ENCODE results near the gene ADAMTS19.
"Not testable (repeated sequence)": the region's sequence is repeated elsewhere in the genome, so short reads cannot be mapped to it uniquely, and the experiment has no call there.

ADAMTS19 gene

DNA sequence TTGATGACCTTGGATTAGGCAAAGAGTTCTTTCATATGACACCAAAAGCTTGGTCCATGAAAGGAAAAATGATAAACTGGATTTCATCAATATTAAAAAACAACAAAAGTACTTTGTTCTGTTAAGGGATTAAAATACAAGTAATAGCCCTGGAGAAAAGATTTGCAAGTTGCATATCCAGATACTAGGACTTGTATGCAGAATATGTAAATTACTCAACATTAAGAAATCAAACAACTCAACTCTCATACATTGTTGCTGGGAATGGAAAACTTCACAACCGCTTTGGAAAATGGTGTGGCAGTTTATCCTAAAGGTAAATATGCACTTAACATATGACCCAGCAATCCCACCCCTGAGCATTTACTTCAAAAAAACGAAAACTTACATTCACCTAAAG is 112.0 kb downstream of the ADAMTS19 start:
- DNase-seq (ENCODE audit: extremely low read depth in 1 of 2, low read depth in 1 of 2) = no peak

DNA sequence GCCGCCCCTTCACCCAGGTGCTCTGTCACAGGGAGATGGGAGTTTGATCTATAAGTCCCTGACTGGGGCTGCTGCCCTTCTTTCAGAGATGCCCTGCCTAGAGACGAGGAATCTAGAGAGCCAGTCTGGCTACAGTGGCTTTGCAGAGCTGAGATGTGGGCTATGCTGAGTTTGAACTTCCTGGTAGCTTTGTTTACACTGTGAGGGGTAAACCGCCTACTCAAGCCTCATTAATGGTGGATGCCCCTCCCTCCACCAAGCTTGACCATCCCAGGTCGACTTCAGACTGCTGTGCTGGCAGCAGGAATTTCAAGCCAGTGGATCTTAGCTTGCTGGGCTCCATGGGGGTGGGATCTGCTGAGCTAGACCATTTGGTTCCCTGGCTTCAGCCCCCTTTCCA is 124.4 kb downstream of the ADAMTS19 start:
- not testable (repeated sequence) for DNase-seq (ENCODE audit: extremely low read depth in 1 of 2, low read depth in 1 of 2)

DNA sequence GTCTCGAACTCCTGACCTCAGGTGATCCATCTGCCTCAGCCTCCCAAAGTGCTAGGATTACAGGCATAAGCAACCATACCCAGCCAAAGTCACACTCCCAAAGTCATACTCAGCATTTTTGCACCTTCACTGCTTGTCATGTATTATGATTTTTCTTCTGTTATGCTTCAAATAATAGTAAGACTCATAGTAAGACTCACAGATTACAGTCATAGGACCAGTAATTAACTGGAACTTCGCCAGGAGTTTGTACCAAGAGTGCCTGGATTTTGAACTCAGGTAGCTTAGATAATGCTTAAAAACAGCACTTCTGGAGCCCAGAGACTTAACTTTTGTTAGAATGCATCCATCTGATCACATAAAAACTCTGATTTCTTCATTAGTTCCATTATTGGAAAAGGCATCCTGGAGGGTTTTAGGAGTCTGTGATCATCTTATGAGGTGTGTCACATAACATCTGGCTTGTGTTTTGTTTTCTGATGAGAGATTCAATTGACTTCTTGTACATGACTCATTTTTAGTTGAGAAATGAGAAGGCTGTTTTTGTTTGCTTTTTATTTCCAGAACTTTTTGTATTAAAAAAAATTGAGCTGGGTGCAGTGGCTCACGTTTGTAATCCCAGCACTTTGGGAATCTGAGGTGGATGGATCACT is 131.5 kb downstream of the ADAMTS19 start:
- no peak for DNase-seq (ENCODE audit: extremely low read depth in 1 of 2, low read depth in 1 of 2)

DNA sequence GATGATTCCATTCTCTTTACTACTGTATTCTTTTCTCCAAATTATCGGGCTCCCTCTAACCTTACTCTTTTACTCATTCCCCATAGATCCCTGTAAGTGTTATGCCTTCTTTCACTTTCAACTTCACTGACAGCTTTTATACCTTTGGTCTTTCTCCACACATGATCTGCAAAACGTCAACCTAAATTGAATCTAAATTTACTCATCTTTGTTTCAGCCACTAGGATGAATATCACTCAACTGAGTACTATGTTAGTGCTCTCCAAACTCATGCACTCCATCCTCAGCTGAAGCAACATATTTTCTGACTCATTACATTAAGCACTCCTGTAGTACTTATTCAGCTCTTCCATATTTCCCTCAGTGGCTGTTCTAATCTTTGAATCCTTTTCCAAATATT is 133.4 kb downstream of the ADAMTS19 start:
- no peak for DNase-seq (ENCODE audit: extremely low read depth in 1 of 2, low read depth in 1 of 2)

DNA sequence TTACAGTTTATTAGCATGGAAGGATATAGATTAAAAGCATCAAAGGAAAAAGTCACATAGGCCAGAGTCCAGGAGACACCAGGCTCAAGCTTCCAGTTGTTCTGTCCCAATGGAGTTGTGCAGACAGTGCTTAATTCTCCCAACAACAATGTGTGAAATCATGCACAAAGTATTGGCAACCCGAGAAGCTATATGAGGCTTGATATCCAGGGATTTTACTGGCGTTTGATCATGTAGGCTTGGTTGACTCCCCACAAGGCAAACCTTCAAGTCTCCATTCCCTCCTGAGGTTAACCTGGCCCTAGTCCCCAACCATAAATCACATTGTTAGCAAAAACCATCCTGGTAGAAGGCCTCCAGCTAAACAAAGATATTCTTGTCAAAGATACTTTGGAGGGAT is 141.5 kb downstream of the ADAMTS19 start:
- no peak for DNase-seq (ENCODE audit: extremely low read depth in 1 of 2, low read depth in 1 of 2)

DNA sequence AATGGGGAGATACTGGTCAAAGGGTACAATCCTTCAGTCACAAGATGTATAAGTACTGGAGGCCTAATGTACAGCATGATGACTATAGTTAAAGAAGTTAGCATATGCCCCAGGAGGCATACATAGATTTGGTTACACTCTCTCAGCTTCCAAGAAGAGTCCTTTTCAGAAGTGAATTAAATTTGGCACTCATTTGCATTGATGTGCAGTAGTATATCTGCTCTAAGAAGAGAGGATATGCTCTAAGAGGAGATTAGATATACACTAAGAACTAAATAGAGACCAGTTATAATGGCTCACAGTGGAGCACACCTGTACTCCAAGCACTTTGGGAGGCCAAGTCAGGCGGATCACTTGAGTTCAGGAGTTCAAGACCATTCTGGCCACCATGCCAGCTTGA is 148.3 kb downstream of the ADAMTS19 start:
- no peak for DNase-seq (ENCODE audit: extremely low read depth in 1 of 2, low read depth in 1 of 2)

DNA sequence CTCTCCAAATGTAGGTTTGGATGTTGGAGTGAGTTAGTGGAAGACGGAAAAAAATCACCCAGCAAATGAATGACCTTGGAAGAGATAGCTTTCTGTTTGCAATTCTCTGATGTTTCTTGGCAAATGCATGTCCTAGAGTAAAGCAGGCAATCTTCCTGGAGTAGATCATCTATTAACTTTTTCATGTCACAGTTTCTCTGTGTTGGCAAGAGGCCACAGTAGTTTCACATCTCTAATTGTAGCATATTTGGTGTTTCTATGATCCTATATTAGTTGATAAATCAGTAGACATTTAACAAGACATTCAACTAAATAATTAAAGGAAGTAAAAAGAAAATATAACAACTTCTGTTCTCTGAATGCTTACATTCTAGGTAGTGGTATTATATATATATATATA is 149.6 kb downstream of the ADAMTS19 start:
- DNase-seq (ENCODE audit: extremely low read depth in 1 of 2, low read depth in 1 of 2) = no peak

DNA sequence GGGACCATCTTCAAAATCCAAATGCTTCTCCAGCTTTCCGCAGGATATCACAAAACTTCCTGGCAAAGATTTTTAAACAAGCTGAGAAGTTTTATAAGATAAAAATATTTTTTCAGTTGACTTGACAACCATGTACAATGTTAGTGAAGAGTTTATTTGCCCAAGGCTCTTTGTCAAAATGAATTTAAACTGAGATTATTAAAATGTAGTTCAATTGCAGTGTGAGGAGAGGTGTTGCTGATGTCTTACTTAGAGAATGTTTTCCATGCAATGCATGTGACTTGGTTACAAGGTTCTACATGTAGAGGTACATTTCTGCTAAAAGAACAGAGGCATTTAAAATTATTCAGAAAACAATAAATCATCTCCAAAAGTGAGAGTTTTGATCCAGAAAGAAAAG is 156.4 kb downstream of the ADAMTS19 start:
- DNase-seq (ENCODE audit: extremely low read depth in 1 of 2, low read depth in 1 of 2) = no peak

DNA sequence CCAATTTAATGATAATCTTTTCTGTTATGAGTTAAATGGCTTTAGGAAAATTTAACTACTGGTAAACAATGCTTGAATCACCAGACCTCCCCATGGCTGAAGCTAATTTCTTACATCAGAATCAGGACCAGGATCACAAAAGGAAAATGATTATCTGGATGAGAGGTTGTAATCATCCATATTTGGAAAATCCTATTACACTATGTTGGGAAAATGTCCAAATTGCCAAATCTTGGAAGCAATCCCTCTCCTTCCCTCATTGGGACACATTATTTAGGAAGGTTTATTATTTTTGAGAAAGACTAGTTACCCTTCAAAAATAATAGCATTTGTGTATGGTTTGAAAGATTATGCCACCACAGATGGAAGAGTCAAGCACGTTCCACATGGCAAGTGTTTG is 157.1 kb downstream of the ADAMTS19 start:
- DNase-seq (ENCODE audit: extremely low read depth in 1 of 2, low read depth in 1 of 2) = no peak

DNA sequence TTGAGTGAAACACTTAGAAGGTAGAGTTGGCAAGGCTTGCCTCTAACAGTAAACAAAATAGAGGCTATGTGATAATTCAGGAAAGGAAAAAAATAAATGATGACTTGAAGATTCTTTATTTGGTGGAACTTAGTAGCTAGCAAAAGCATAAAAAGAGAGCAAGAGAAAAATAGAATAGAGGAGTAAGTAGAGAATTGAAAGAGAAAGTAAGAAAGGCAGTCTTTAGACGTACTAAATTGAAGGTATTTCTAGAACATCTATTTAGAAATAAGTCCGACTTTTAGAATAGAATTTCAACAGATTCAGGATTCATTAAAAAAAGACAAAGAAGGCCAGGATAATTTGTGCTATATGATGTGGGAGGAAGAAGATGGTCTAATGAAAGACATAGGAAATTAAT is 159.7 kb downstream of the ADAMTS19 start:
- no peak for DNase-seq (ENCODE audit: extremely low read depth in 1 of 2, low read depth in 1 of 2)

DNA sequence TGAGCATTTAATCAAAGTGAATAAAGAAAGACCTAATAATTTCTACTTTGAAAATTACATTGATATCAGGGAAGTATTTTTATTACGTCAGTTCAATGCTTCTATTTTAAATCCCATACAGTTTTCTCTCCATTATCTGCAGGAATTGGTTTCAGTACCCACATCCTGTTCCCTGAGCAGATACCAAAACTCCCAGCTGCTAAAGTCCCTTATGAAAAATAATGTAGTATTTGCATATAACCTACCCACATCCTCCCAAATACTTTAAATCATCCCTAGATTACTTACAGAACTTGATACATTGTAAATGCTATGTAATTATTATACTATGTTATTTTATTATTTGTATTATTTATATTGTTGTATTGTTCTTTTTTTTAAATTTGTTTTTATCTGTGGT is 162.4 kb downstream of the ADAMTS19 start:
- no peak for DNase-seq (ENCODE audit: extremely low read depth in 1 of 2, low read depth in 1 of 2)

DNA sequence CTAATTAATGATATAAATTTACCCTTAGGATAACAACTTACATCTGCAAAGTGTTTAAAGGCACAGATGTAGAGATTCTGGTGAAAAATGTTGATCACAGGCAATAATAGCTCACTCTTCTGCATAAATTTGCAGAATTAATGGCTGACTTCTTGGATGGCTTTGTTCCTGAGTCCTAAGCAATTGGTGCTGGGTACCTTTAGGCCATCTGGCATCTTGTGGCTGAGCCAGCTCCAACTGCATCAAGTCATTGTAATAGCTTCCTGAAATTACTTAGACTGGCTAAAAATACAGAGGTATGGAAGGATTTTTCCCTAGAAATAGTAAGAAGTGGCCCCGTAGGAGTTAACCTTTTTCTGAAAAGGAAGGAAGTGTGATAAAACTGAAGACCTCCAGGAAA is 169.5 kb downstream of the ADAMTS19 start:
- DNase-seq (ENCODE audit: extremely low read depth in 1 of 2, low read depth in 1 of 2) = no peak

DNA sequence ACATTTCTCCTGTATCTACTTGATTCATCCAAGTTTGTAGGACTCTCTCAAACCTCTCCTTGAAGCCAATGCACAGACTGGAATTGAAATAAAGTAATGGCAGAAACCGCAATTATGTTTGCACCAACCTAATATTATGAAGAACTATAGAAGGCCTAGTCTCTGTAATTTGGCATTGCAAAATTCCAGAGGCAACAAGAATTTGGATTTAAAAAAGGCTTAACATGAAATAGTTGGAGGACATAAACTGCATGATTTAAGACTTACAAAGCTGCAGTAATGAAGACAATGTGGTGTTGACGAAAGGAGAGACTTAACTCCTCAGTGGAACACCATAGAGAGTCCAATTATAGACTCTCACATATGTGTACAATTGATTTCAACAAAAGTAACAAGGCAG is 170.0 kb downstream of the ADAMTS19 start:
- no peak for DNase-seq (ENCODE audit: extremely low read depth in 1 of 2, low read depth in 1 of 2)

DNA sequence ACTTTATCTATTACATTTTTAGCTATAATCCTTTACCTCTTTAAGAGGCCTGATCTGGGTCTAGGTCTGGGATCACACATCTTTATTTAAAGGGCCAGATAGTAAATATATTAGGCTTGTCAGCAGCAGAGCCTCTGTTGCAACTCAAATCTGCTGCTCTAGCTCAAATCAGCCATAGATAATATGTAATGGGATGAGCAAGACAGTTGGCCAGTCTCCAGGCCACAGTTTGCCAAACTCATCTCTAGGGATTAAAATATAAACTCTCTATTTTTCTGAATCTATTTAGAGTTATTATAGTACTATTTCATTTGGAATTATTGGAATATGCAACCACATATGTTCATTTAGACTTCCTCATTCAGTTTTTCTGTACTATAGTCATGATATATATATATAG is 171.9 kb downstream of the ADAMTS19 start:
- no peak for DNase-seq (ENCODE audit: extremely low read depth in 1 of 2, low read depth in 1 of 2)

DNA sequence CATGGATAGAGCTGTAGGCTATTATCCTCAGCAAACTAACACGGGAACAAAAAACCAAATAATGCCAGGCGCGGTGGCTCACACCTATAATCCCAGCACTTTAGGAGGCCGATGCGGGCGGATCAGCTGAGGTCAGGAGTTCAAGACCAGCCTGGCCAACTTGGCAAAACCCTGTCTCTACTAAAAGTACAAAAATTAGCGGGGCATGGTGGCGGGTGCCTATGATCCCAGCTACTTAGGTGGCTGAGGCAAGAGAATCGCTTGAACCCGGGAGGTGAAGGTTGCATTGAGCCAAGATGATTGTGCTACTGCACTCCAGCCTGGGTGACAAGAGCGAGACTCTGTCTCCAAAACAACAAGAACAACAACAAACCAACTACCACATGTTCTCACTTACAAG is 177.4 kb downstream of the ADAMTS19 start:
- not testable (repeated sequence) for DNase-seq (ENCODE audit: extremely low read depth in 1 of 2, low read depth in 1 of 2)

DNA sequence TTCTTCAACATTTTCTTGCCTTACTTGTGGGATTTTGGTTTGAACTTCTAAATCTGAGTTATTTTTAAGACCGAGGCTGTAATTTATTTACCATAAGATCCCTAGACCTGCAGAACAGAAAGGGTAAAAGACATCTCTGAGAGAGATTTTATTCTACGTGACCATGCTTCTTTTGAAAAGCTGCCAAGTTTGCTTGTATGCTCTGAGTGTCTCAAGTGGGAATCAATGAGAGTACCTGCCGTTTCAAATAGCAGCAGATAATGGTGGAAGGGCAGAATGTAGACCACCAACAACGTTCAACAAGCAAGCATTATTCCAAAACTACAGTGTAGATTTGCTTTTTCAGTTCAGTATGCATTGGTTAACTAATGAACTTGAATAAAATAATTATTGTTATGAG is 179.2 kb downstream of the ADAMTS19 start:
- no peak for DNase-seq (ENCODE audit: extremely low read depth in 1 of 2, low read depth in 1 of 2)

DNA sequence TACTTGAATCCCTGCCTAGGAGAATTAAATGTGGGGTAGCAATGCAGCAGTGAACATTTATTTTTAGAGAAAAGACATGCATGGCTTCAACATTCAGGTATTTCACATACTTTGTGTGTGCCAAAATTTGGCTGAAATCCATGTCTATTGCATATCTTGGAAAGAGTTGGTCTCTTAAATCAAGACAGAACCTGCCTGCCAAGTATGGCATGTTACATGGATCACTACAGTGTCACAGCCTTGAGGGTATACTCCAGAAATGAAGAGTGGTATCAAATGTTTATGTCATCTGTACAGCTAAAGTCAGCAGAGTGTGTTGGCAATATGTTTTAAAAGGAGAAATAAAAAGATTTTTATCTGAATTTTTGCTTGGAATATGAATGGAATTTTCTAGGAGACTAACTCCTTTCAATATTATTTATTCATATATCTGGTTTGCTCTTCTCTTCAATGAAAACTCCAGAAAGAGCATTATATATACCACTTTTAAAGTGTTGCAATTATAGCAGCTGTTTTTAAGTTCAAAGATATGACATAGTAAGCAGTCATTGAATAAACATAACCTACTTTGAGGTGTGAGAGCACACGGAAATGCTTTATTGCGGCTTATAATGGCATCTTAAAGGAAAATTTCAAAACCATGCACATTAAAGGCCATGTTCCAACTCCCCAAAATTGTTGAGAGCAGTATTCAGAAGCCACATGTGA is 192.4 kb downstream of the ADAMTS19 start:
- no peak for DNase-seq (ENCODE audit: extremely low read depth in 1 of 2, low read depth in 1 of 2)

DNA sequence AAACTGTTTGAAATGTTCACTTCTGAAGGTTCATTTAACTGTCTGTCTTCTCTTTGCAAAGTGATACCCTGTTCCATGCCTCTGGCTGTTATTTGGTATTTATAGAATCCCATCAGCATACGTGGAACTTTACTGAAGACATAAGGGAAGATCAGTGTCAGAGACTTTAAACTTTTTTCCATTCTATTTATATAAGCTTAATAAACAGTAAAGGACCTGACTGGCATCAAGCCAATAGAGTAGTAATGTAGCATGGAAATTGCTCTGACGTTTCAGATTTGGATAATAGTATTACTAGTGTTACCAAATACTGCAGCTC is 192.9 kb downstream of the ADAMTS19 start:
- DNase-seq (ENCODE audit: extremely low read depth in 1 of 2, low read depth in 1 of 2) = no peak

DNA sequence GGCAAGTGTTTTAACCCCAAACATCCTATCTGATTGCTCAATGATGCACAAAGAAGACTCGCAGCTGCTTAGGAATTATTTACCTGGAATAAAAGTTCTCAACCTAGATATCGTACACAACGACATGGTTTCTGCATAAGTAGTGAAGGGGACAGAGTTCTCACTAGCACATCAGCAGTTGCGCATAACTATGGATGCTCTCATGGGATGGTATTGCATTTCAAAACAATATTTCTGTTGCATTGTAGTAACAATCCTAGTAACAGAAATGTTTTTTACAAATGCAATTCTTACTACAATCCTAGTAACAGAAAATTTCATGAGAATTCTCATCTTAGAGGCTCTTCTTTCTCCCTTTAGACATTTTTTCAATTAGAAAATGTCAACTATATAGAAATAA is 193.3 kb downstream of the ADAMTS19 start:
- DNase-seq (ENCODE audit: extremely low read depth in 1 of 2, low read depth in 1 of 2) = no peak

DNA sequence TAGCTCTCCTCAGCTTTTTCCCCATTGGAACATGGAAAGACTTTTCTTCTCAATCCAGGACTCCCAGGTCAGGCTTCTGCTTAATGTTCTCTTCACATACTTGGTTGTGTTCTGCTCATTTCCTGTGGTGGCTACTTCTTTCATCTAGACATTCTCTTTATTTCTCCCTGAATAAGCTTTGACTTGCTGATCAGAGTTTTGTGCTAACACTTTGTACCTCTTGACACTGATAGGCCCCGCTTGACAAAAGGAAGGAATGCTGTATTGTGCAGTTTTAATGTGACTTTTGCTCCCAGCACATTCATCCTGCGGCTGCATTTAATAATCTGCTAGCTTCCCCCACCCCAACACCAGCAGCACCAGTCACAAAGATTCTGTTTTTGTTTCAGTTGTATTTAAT is 196.9 kb downstream of the ADAMTS19 start:
- no peak for DNase-seq (ENCODE audit: extremely low read depth in 1 of 2, low read depth in 1 of 2)

DNA sequence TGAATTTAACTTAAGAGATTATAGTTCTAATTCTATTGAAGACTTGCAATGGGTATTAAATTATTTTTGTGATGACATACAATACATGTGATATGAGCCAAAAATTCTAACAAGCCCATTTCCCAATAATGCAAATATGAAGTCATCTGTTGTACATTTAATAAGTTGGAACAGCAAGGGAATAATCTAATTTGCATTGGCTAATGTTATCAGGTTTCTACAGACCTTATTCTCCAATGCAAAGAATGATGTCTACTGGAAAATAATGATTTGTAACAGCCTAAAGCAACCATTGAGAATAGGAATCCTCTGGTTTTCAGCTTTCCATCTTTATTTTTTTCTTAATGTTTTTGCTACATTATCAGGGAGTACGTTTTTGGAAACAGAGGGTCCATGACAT is 198.7 kb downstream of the ADAMTS19 start:
- no peak for DNase-seq (ENCODE audit: extremely low read depth in 1 of 2, low read depth in 1 of 2)

DNA sequence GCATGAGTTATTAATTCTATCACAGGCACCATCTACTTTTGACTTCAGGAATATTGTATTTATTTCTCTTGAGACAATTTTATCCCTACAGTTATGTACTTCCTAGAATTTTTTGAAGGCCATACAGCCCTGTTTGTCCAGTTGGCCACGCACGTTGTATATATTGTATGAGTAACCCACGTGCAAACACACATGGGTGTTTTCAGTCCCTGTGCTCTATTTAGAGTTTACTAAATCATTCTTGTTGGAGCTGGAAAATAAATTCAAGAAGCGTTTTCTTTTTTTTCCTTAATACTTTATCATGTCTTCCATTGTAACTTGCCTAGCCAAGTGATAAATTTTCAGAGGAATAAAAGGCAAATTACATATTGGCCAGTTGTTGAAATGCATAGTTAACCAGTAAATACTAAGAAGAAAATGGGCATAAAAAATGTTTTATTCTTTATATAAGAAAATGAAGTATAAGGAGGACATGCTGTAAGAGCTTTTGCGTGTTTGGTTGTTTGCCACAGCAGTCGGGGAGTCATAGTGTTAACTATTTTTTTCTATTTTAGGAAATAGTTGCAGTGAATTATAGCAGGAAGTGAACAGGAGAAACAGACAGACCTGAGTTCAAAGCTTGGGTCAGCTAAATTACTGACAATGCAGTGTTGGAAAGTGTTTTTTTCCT is 201.4 kb downstream of the ADAMTS19 start:
- DNase-seq (ENCODE audit: extremely low read depth in 1 of 2, low read depth in 1 of 2) = no peak
